NCI-H524 (cell line): ENCODE data around the gene NFU1.

Experiments used
- DNase-seq, 2 experiments: peaks; one replicate each; lab custom pipeline; 2025; lab: John Stamatoyannopoulos, UW

Gene NFU1

GRCh38 chr2:69436938-69437750 is at the start of gene NFU1:
Gene NFU1 (minus strand): TSS chr2:69437435. CDS start chr2:69437422, 13 bp downstream.
- peak; percentile 63 to 90 for DNase-seq

- no peak for DNase-seq
Observed at GRCh38 chr2:69483696-69484095, 46.5 kb upstream of the NFU1 start.

GRCh38 chr2:69483024-69483423 is 45.8 kb upstream of the NFU1 start:
- no peak for DNase-seq

- DNase-seq: peak in 1 of 2 experiments; percentile 35
Observed at GRCh38 chr2:69482471-69482870, 45.2 kb upstream of the NFU1 start.

- DNase-seq: no peak
Observed at GRCh38 chr2:69481421-69481820, 44.2 kb upstream of the NFU1 start.

GRCh38 chr2:69477627-69478026 is 40.4 kb upstream of the NFU1 start:
- no peak for DNase-seq

GRCh38 chr2:69474688-69475087 is 37.5 kb upstream of the NFU1 start:
- DNase-seq: no peak

- DNase-seq: no peak
Observed at GRCh38 chr2:69471793-69472192, 34.6 kb upstream of the NFU1 start.

- no peak for DNase-seq
Observed at GRCh38 chr2:69470911-69471310, 33.7 kb upstream of the NFU1 start.

GRCh38 chr2:69469784-69470183 is 32.5 kb upstream of the NFU1 start:
- DNase-seq: no peak

- DNase-seq: no peak
Observed at GRCh38 chr2:69469375-69469774, 32.1 kb upstream of the NFU1 start.

- no peak for DNase-seq
Observed at GRCh38 chr2:69466728-69467127, 29.5 kb upstream of the NFU1 start.

- DNase-seq: no peak
Observed at GRCh38 chr2:69465513-69466456, 28.6 kb upstream of the NFU1 start.

- DNase-seq: peak in 1 of 2 experiments; percentile 15
Observed at GRCh38 chr2:69464575-69464974, 27.3 kb upstream of the NFU1 start.

GRCh38 chr2:69462780-69463179 is 25.5 kb upstream of the NFU1 start:
- DNase-seq: no peak

GRCh38 chr2:69461404-69461803 is 24.2 kb upstream of the NFU1 start:
- DNase-seq: no peak

GRCh38 chr2:69459936-69460335 is 22.7 kb upstream of the NFU1 start:
- DNase-seq: no peak

GRCh38 chr2:69456950-69457445 is 19.8 kb upstream of the NFU1 start:
- DNase-seq: no peak

- no peak for DNase-seq
Observed at GRCh38 chr2:69456154-69456553, 18.9 kb upstream of the NFU1 start.

- no peak for DNase-seq
Observed at GRCh38 chr2:69454976-69455375, 17.7 kb upstream of the NFU1 start.

- peak in 1 of 2 experiments; percentile 19 for DNase-seq
Observed at GRCh38 chr2:69453475-69454129, 16.4 kb upstream of the NFU1 start.

GRCh38 chr2:69452687-69453086 is 15.5 kb upstream of the NFU1 start:
- no peak for DNase-seq
